ENCODE measurements around the gene ST3GAL2.
A peak's percentile ranks its signal among the peaks of the same experiment; 100 is the strongest.
"Not testable (repeated sequence)": the region's sequence is repeated elsewhere in the genome, so short reads cannot be mapped to it uniquely, and the experiment has no call there.

Gene ST3GAL2

DNA sequence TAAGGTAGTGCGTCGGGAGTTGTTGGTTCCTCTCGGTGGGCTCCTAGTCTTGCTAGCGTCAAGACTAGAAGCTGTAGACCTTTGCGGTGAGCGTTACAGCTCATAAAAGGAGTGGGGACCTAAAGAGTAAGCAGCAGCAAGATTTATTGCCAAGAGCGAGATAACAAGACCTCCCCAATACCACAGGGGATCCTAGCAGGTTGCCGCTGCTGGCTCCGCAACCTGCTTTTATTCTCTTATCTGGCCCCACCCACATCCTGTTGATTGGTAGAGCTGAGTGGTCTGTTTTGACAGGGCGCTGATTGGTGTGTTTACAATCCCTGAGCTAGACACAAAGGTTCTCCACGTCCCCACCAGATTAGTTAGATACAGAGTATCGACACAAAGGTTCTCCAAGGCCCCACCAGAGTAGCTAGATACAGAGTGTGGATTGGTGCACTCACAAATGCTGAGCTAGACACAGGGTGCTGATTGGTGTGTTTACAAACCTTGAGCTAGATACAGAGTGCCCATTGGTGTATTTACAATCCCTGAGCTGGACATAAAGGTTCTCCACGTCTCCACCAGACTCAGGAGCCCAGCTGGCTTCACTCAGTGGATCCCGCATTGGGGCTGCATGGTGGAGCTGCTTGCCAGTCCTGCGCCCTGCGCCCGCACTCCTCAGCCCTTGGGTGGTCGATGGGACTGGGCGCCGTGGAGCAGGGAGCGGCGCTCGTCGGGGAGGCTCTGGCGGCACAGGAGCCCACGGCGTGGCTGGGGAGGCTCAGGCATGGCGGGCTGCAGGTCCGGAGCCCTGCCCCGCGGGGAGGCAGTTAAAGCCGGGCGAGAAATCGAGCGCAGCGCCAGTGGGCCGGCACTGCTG is 11.5 kb upstream of the ST3GAL2 start:
- not testable (repeated sequence) for DNase-seq (ENCODE audit: low read depth in 1 of 2, low spot score in 1 of 2); H3K4me3 ChIP-seq (replicated peaks; ENCODE audit: insufficient read depth, low read length); H3K27ac ChIP-seq (replicated peaks); H3K27me3 ChIP-seq (ENCODE audit: insufficient read depth, poor library complexity, severe bottlenecking)

DNA sequence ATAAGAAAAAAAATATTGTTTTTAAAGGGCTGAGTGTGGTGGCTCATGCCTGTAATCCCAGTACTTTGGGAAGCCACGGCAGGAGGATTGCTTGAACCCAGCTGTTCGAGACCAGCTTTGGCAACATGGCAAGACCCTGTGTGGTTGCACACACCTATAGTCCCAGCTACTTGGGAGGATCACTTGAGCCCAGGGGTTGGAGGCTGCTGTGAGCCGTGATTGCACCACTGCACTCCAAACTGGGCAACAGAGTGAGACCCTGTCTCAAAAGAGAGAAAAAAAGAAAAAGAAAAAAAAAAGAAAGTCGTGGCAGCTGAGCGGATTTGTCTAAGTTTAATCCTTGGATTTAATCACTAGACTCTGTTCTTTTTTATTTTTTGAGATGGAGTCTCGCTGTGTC is 9.2 kb upstream of the ST3GAL2 start:
- TF ChIP-seq, protein P1, sequence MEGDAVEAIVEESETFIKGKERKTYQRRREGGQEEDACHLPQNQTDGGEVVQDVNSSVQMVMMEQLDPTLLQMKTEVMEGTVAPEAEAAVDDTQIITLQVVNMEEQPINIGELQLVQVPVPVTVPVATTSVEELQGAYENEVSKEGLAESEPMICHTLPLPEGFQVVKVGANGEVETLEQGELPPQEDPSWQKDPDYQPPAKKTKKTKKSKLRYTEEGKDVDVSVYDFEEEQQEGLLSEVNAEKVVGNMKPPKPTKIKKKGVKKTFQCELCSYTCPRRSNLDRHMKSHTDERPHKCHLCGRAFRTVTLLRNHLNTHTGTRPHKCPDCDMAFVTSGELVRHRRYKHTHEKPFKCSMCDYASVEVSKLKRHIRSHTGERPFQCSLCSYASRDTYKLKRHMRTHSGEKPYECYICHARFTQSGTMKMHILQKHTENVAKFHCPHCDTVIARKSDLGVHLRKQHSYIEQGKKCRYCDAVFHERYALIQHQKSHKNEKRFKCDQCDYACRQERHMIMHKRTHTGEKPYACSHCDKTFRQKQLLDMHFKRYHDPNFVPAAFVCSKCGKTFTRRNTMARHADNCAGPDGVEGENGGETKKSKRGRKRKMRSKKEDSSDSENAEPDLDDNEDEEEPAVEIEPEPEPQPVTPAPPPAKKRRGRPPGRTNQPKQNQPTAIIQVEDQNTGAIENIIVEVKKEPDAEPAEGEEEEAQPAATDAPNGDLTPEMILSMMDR (IDR thresholded peaks at IDR 0.05; ENCODE audit: insufficient read depth, low read length), result no peak
- TF ChIP-seq POLR2AphosphoS5 (IDR thresholded peaks at IDR 0.05; ENCODE audit: low read depth), result no peak
- no peak for TF ChIP-seq SPI1 (IDR thresholded peaks at IDR 0.05; ENCODE audit: borderline replicate concordance, low read depth)
- TF ChIP-seq, protein P2, sequence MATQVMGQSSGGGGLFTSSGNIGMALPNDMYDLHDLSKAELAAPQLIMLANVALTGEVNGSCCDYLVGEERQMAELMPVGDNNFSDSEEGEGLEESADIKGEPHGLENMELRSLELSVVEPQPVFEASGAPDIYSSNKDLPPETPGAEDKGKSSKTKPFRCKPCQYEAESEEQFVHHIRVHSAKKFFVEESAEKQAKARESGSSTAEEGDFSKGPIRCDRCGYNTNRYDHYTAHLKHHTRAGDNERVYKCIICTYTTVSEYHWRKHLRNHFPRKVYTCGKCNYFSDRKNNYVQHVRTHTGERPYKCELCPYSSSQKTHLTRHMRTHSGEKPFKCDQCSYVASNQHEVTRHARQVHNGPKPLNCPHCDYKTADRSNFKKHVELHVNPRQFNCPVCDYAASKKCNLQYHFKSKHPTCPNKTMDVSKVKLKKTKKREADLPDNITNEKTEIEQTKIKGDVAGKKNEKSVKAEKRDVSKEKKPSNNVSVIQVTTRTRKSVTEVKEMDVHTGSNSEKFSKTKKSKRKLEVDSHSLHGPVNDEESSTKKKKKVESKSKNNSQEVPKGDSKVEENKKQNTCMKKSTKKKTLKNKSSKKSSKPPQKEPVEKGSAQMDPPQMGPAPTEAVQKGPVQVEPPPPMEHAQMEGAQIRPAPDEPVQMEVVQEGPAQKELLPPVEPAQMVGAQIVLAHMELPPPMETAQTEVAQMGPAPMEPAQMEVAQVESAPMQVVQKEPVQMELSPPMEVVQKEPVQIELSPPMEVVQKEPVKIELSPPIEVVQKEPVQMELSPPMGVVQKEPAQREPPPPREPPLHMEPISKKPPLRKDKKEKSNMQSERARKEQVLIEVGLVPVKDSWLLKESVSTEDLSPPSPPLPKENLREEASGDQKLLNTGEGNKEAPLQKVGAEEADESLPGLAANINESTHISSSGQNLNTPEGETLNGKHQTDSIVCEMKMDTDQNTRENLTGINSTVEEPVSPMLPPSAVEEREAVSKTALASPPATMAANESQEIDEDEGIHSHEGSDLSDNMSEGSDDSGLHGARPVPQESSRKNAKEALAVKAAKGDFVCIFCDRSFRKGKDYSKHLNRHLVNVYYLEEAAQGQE (IDR thresholded peaks at IDR 0.05; ENCODE audit: insufficient replicate concordance, low read depth), result no peak
- TF ChIP-seq GABPA (IDR thresholded peaks at IDR 0.05; ENCODE audit: low read depth), result no peak
- Histone ChIP-seq H3K4me3 (replicated peaks; ENCODE audit: insufficient read depth, low read length) (no peak overlapping the region), H3K27ac (replicated peaks) (no peak overlapping the region), H3K27me3 (ENCODE audit: insufficient read depth, poor library complexity, severe bottlenecking) (no peaks in the 10 kb centered on the region)
- no peak for DNase-seq (ENCODE audit: low read depth in 1 of 2, low spot score in 1 of 2)

DNA sequence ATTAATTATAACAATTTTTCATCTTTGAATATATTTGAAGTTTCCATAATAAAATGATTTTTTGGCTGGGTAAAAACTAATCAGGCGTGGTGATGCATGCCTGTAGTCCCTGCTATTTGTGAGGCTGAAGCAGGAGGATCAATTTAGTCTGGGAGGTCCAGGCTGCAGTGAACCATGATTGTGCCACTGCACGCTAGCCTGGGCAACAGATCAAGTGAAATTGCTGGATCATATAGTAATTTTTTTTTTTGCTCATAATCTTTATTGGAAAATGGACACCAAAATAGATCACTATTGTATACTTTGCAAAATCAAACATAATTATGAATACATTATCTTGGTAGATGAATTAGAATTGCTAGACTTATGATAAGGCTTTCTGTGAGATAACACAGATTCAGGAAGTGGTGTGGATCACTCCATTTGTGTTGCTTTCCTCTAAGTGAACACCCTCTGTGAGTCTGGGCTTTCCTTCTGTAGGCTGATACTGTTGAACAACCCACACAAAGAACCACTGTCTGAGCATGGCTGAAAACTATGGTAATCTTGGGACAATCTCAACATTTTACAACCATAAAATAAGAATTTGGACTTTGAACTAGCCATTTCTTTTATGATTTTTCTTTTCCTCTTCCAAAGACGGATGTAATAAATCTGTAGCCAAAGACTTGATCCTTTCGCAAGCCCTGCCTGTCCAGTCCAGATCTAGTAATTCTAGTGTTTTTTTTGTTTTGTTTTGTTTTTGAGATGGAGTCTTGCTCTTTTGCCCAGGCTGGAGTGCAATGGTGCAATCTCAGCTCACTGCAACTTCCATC is 5.6 kb upstream of the ST3GAL2 start:
- Histone ChIP-seq H3K4me3 (replicated peaks; ENCODE audit: insufficient read depth, low read length) (no peak overlapping the region), H3K27me3 (ENCODE audit: insufficient read depth, poor library complexity, severe bottlenecking) (no peaks in the 10 kb centered on the region), H3K27ac (replicated peaks) (no peak overlapping the region)
- DNase-seq (ENCODE audit: low read depth in 1 of 2, low spot score in 1 of 2), result no peak
- TF ChIP-seq, protein P1 (IDR thresholded peaks at IDR 0.05; ENCODE audit: insufficient read depth, low read length), result no peak
- no peak for TF ChIP-seq GABPA (IDR thresholded peaks at IDR 0.05; ENCODE audit: low read depth)
- no peak for TF ChIP-seq POLR2AphosphoS5 (IDR thresholded peaks at IDR 0.05; ENCODE audit: low read depth)
- TF ChIP-seq SPI1 (IDR thresholded peaks at IDR 0.05; ENCODE audit: borderline replicate concordance, low read depth), result 0 out of 2 replicates have a peak, but pooled peaks have one; percentile 46

DNA sequence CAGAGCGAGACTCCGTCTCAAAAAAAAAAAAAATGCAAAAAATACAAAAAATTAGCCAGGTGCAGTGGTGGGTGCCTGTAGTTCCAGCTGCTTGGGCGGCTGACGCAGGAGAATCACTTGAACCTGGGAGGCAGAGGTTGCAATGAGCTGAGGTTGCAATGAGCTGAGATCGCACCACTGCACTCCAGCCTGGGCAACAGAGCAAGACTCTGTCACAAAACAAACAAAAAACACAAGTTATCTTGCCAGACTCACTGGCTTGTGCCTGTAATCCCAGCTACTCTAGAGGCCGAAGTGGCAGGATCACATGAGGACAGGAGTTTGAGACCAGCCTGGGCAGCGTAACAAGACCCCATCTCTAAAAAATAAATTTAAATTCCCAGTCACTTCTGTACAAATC is 3.4 kb upstream of the ST3GAL2 start:
- DNase-seq (ENCODE audit: low read depth in 1 of 2, low spot score in 1 of 2), result no peak
- TF ChIP-seq, protein P1 (IDR thresholded peaks at IDR 0.05; ENCODE audit: insufficient read depth, low read length), result no peak
- TF ChIP-seq POLR2AphosphoS5 (IDR thresholded peaks at IDR 0.05; ENCODE audit: low read depth) (no peak), GABPA (IDR thresholded peaks at IDR 0.05; ENCODE audit: low read depth) (no peak)
- Histone ChIP-seq H3K27me3 (ENCODE audit: insufficient read depth, poor library complexity, severe bottlenecking) (no peaks in the 10 kb centered on the region), H3K27ac (replicated peaks) (no peak overlapping the region), H3K4me3 (replicated peaks; ENCODE audit: insufficient read depth, low read length) (no peak overlapping the region)

Data from HL-60 (cell line).